Astrocyte of the spinal cord (primary cell): Measurements from ENCODE around the gene FSTL5.

ENCODE experiments used
- DNase-seq: peaks from one replicate; pipeline ENCODE4 v3.0.0; 2011; ENCODE audit warnings: low read depth, low spot score
- H3K4me3 ChIP-seq: 2 replicates; pipeline ENCODE4 v1.5.1; 2011; ENCODE audit warnings: low read depth, mild to moderate bottlenecking, low read length, moderate library complexity
- CTCF ChIP-seq: IDR thresholded peaks from 2 replicates; pipeline ENCODE4 v1.5.1; 2012; ENCODE audit warnings: low read depth, mild to moderate bottlenecking, low read length, inconsistent platforms
- in situ Hi-C: cut with HindIII; loops from 2 replicates; pipeline ENCODE4 v1.10.0; 2017; ENCODE audit warnings: low sequenced_read_pairs

The FSTL5 gene

GRCh38 chr4:161382655-161383054 is 781.1 kb downstream of the FSTL5 start:
- TF ChIP-seq CTCF: no peak
- in situ Hi-C loops: no loop called here
- DNase-seq: no peak

GRCh38 chr4:161376275-161376674 is 787.5 kb downstream of the FSTL5 start:
- TF ChIP-seq CTCF: no peak
- in situ Hi-C loops: no loop called here

More at GRCh38 chr4:161382655-161383054, 781.1 kb downstream of the FSTL5 start:
- H3K4me3 ChIP-seq: no peak overlapping the region

GRCh38 chr4:161364681-161365080 is 799.1 kb downstream of the FSTL5 start:
- DNase-seq: no peak
- TF ChIP-seq CTCF: no peak
- in situ Hi-C loops: no loop called here
- no peak overlapping the region for H3K4me3 ChIP-seq

More at GRCh38 chr4:161376275-161376674, 787.5 kb downstream of the FSTL5 start:
- peak; percentile 2 for DNase-seq
- no peak overlapping the region for H3K4me3 ChIP-seq

- no peak for DNase-seq
- TF ChIP-seq CTCF: no peak
- in situ Hi-C loops: no loop called here
- H3K4me3 ChIP-seq: no peak overlapping the region
Measured at GRCh38 chr4:161360982-161361381, 802.8 kb downstream of the FSTL5 start.

- in situ Hi-C loops: no loop called here
- DNase-seq: no peak
- H3K4me3 ChIP-seq: no peak overlapping the region
- TF ChIP-seq CTCF: no peak
Measured at GRCh38 chr4:161359491-161359890, 804.3 kb downstream of the FSTL5 start.

- no peak overlapping the region for H3K4me3 ChIP-seq
- DNase-seq: no peak
- TF ChIP-seq CTCF: no peak
- in situ Hi-C loops: no loop called here
Measured at GRCh38 chr4:161356351-161356750, 807.4 kb downstream of the FSTL5 start.

- no peak for DNase-seq
- no peak overlapping the region for H3K4me3 ChIP-seq
- in situ Hi-C loops: no loop called here
- TF ChIP-seq CTCF: no peak
Measured at GRCh38 chr4:161350946-161351345, 812.9 kb downstream of the FSTL5 start.
